HG03025 (cell line): Measurements from ENCODE around the gene C4orf36.

Source experiments
- ATAC-seq: cut with Tn5 transposase; IDR thresholded peaks from one replicate; pipeline ENCODE4 v1.9.1; 2021; ENCODE audit warnings: mild to moderate bottlenecking, moderate library complexity; ENCODE audit not compliant: unreplicated experiment, low FRiP score

The C4orf36 gene

GRCh38 chr4:86870442-86871069 is 21.7 kb downstream of the C4orf36 start:
- no peak for ATAC-seq

- no peak for ATAC-seq
These were observed 34.7 kb downstream of the C4orf36 start for GRCh38 chr4:86857341-86858052.

DNA sequence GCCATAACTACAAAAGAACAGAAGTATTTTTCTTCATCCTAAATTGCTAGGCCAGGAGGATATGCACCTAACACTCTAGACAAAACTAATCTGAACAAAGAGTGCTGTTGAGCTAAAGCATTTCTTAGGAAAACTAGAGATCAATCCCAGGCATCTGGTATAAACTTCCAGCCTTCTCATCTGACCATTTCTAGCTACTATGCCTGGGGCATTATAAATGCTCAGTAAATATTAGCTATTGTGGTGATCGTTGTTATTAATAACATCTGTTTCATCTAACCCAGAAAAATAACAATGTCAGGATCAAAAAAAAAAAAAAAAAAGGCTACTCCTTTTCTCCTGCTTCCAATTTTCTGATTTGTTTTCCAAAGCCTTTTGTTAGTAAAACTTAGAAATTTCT is 35.3 kb downstream of the C4orf36 start:
- no peak for ATAC-seq

GRCh38 chr4:86855572-86855971 is 36.6 kb downstream of the C4orf36 start:
- ATAC-seq, result no peak

DNA sequence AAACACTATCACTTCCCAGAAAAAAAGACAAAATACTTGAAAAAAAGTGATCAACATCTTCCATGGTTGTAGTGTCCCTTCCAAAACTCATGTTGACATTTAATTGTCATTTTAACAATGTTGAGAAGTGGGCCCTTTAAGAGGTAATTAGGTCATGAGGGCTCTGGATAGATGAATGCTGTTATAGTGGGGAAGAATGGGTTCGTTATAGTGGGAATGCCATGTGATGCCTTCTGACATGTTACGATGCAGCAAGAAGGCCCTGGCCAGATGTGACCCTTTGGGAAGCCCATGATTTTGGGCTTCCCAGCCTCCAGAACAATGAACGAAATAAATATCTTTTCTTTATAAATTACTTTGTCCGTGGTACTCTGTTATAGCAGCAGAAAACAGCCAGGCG is 39.0 kb downstream of the C4orf36 start:
- no peak for ATAC-seq

DNA sequence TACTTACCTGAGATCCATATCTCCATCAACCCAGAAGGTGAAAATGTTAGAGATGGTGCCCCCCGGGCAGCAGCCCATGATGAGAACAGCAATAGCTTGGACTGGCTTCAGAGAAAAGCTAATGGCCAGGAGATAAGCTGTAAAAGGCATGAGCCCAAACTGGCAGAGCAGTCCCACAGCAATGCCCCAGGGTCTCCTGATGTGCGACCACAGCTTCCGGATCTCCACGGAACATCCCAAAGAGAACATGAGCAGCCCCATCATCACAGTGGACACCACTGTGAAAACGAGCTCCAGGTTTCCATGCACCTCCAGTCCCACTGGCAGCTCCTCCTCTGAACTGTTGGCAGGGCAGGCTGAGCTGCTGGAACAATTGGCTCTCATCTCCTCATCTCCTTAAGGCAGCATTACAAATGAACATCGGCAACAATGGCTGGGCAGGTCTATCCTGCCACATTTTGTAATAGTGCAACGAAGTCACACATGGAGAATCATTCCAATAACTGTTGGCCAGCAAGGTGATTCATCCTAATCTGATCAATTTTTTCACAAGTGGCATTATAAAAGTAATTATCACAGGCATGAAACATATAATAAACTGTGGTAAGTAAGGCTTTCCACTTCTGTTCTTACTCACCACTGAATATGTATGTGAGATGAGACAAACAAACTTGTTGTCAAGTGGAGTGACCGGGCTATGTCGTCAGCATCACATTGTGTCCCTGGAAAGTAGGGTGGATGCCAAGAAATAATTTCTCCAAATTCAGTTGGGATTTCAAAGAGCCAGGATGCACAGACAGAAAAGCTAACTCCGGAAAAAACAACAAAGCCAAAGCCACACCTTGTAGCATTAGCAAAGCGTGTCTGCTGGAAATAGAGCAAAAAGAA is 43.2 kb downstream of the C4orf36 start, which contains the start of gene SLC10A6:
TSS of gene SLC10A6 (minus strand) at position 653 of the 888 bp plus-strand sequence. CDS start at position 384, 269 bp downstream.
- no peak for ATAC-seq

GRCh38 chr4:86848136-86848535 is 44.1 kb downstream of the C4orf36 start:
- ATAC-seq, result no peak

- no peak for ATAC-seq
These were observed 44.7 kb downstream of the C4orf36 start for GRCh38 chr4:86847571-86847970.

GRCh38 chr4:86846921-86847320 is 45.3 kb downstream of the C4orf36 start:
- no peak for ATAC-seq

GRCh38 chr4:86845593-86845992 is 46.6 kb downstream of the C4orf36 start:
- no peak for ATAC-seq

DNA sequence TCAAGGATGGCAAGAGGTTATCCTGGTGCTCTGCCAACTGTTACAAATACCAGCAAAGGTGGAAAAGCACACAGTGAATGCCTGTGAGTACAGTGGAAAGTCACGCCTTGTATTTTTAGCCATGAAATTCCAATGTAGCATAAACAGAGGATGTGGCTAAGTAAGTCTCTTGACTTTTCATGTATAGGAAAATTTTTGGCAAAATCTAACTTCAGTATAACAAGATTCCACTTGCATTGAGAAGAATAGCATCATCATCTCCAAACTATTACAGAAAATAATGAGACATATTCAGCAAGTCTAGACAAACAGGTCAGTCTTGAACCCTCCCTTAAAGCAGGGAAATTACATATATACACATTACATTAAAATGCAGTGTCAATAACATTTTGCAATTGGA is 50.9 kb downstream of the C4orf36 start:
- no peak for ATAC-seq

- ATAC-seq, result no peak
These were observed 51.4 kb downstream of the C4orf36 start for GRCh38 chr4:86840858-86841257.

DNA sequence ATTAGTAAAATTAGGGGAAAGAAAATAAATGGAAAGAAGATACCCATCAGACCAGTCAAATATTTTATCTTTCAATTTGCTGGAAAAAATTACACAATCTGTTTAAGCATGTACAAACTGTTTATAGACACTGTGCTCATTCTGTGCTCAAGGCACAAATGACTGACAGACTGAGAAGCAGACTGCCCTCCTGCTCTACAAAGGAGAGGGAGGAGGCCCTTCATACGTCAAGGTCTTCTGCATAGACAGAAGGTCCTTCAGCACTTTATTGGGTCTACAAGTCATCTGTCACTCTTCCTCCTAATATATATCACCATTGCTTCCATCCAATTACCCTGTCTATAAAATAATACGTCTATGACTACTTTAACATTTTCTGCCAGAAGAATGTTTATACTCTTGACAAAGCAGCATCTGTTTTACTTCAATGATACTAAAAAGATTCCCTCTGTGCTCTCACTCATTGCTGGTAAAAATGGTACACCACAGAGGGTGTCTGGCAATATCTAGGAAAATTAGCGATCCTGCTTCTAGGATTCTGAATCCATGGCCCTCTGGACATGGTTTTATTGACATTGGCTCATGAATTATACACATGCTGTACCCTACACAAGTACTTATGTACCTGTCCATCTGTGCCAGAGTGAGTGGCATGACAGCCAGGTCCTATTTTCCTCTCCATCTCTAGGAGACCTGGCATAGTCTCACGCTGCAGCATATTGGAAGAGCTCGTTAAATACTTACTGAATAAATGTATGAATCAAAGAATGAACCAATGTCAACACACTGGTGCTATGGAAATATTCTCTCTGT is 54.3 kb downstream of the C4orf36 start:
- no peak for ATAC-seq

DNA sequence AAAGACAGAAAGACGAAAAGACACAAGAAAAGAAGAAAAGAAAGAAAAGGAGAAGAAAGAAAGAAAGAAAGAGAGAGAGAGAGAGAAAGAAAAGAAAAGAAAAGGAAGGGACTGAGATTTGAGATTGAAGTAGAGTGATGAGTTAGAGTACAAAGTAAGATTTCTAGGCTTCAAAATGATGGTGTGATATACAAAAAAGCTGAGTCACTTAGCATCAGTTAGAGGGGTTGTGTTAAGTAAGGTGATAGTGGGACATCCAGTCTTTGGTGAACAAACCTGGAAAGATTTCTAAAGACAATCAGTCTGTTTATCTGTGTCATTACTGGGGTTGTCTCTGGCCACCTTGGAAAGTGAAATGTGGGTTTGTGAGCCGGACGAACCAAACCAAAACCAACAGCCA is 56.5 kb downstream of the C4orf36 start:
- ATAC-seq, result no peak

DNA sequence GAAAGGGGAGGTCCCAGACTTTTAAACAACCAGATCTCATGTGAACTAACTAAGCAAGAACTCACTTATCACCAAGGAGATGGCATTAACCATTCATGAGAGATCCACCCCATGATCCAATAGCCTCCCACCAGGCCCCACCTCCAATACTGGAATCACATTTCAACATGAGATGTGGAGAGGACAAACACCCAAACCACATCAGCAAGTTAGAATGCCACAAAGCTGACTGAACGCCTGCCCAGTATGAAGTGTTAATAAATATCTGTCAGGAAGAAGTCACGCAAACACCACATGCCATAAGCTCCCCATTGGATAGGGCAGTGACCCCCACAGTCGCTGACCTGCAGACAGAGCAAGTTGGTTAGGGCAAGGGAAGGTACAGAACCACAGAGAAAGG is 57.3 kb downstream of the C4orf36 start:
- no peak for ATAC-seq

DNA sequence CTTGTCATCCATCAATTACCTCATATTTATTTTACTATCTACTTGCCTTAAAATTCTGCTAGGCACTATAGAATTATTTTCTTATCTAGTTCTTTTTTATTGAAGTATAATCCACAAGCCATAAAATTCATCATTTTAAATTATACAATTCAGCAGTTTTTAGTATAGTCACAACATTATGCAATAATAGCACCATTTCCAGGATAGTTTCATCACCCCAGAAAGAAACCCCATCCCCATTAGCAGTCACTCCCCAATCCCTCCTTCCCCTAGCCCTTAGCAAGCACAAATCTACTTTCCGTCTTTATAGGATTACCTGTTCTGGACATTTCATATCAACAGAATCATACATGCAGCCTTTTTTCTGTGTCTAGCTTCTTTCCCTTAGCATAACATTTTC is 58.6 kb downstream of the C4orf36 start:
- no peak for ATAC-seq

- no peak for ATAC-seq
These were observed 60.7 kb downstream of the C4orf36 start for GRCh38 chr4:86831262-86832130.
